Smooth muscle cell (in vitro differentiated cells): Measurements from ENCODE around the gene PLA2G2C. TPM values are rescaled to one million over a fixed set of nuclear protein-coding genes. Genes with fewer than 3 reads are reported as not detected.

Experiments
- DNase-seq: peaks from one replicate; lab custom pipeline; 2025; ENCODE audit not compliant: unreplicated experiment; lab: John Stamatoyannopoulos, UW
- H2AFZ ChIP-seq: fragments of 200-600 bp; sonication (generic); 2 replicates; pipeline ENCODE4 v1.6.0; 2016; ENCODE audit warnings: antibody characterized with exemption, low read depth, mild to moderate bottlenecking
- H3F3A ChIP-seq: fragments of 200-600 bp; sonication (generic); 2 replicates; pipeline ENCODE4 v1.6.0; 2017; ENCODE audit warnings: antibody characterized with exemption, low read depth
- H3K27ac ChIP-seq: fragments of 200-600 bp; sonication (generic); 2 replicates; pipeline ENCODE4 v1.5.1; 2016; ENCODE audit warnings: low read depth, mild to moderate bottlenecking
- H3K27me3 ChIP-seq: fragments of 200-600 bp; sonication (generic); 2 replicates; pipeline ENCODE4 v1.6.1; 2016; ENCODE audit warnings: low read depth, mild to moderate bottlenecking
- H3K36me3 ChIP-seq: fragments of 200-600 bp; sonication (generic); 2 replicates; pipeline ENCODE4 v1.5.1; 2016; ENCODE audit warnings: low read depth
- H3K4me1 ChIP-seq: fragments of 200-600 bp; sonication (generic); 2 replicates; pipeline ENCODE4 v1.5.1; 2016; ENCODE audit warnings: low read depth
- H3K4me2 ChIP-seq: fragments of 200-600 bp; sonication (generic); 2 replicates; pipeline ENCODE4 v1.6.0; 2016; ENCODE audit warnings: mild to moderate bottlenecking
- H3K4me3 ChIP-seq: fragments of 200-600 bp; sonication (generic); 2 replicates; pipeline ENCODE4 v1.5.1; 2016; ENCODE audit warnings: mild to moderate bottlenecking
- H3K79me2 ChIP-seq: fragments of 200-600 bp; sonication (generic); 2 replicates; pipeline ENCODE4 v1.6.0; 2016; ENCODE audit warnings: low read depth, mild to moderate bottlenecking
- H3K9ac ChIP-seq: fragments of 200-600 bp; sonication (generic); 2 replicates; pipeline ENCODE4 v1.6.0; 2016; ENCODE audit warnings: low read depth
- H3K9me3 ChIP-seq: fragments of 200-600 bp; sonication (generic); replicated peaks from 2 replicates; pipeline ENCODE4 v1.5.1; 2016; ENCODE audit warnings: low read depth
- H4K20me1 ChIP-seq: fragments of 200-600 bp; sonication (generic); 2 replicates; pipeline ENCODE4 v1.6.0; 2016; ENCODE audit warnings: low read depth
- CTCF ChIP-seq: fragments of 200-600 bp; sonication (generic); IDR thresholded peaks from 2 replicates; pipeline ENCODE4 v1.5.1; 2017; ENCODE audit warnings: borderline replicate concordance, mild to moderate bottlenecking, antibody characterized with exemption; ENCODE audit not compliant: insufficient read depth, poor library complexity, severe bottlenecking
- WGBS: methylation state at CpG from one replicate; pipeline ENCODE4 v1.1.7; 2016; ENCODE audit warnings: low lambda C conversion rate; 5-methylcytosine and 5-hydroxymethylcytosine counted together
- polyA plus RNA-seq: library from polyadenylated mRNA; unstranded; fragments of >200 nt; fragmentation: Nextera tagmentation; extraction: Ambion mirVana; gene quantifications from 2 replicates; pipeline ENCODE4 v1.2.1, GENCODE V29; 2016
- total RNA-seq: library from RNA; depleted of rRNA; stranded (reverse); fragments of >200 nt; gene quantifications from 2 replicates; pipeline ENCODE4 v1.2.3, GENCODE V29; 2014

The PLA2G2C gene
- total and polyA plus RNA-seq, 2 experiments from 2014 or later, result 0.09 TPM; not detected in 1

DNA sequence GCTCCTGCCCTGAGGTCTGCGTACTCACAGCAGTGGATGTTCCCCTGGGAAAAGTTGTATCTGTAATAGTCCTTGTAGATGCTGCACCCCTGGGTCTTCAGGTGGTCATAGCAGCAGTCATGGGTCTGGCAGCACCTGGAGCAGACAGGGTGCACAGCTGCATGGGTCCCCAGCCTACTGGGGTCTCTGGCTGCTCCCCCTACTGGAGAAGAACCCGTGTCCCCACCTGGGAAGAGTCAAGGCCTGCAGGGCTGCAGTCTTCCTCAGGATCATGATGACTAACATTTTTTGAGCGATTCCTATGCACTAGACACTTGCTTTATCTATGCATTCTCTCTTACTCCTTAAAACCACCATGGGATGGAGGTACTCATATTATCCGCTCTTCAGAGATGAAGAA, 70.8 kb downstream of the PLA2G2C start:
- H3K36me3 ChIP-seq, result no peaks in the 10 kb centered on the region
- no peaks in the 10 kb centered on the region for H3K27me3 ChIP-seq
- no peak overlapping the region for H3K4me3 ChIP-seq
- no peaks in the 10 kb centered on the region for H3F3A ChIP-seq
- H3K4me1 ChIP-seq, result no peaks in the 10 kb centered on the region
- no peaks in the 10 kb centered on the region for H4K20me1 ChIP-seq
- 92% methylated on average over 4 of the region's 4 CpGs for WGBS
- no peak overlapping the region for H3K9ac ChIP-seq
- H3K4me2 ChIP-seq, result no peak overlapping the region
- no peaks in the 10 kb centered on the region for H3K9me3 ChIP-seq
- no peak overlapping the region for H2AFZ ChIP-seq
- H3K27ac ChIP-seq, result no peak overlapping the region
- no peak for DNase-seq
- no peaks in the 10 kb centered on the region for H3K79me2 ChIP-seq
- TF ChIP-seq CTCF, result no peak

DNA sequence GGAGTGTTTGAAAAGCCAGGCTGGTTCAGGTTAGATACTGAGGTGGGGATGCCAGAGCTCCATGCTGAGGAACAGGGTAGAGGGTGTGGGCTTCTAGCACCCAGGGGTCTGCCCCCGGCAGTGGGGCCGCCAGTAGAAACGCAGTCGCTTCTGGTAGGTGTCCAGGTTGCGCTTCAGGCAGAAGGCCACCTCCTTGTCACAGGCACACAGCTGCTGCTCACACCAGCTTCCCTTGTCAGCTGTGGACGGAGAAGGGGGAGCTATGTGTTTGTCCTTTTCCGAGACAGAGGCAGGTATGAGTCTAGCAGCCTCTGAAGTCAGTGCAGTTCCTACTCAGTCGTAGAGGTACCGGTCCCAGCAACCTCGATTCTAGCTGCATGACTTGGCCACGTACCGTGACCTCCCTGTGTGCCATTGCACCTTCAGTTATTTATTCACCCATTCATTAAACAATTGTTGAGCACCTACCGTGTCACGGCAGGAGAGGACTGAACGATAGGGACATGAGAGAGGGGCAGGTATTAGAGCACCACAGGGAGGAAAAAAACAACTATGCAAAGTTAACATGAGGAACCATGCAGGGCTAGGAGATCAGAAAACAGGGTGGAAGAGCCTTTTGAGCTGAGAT, 72.2 kb downstream of the PLA2G2C start:
- H3K9me3 ChIP-seq, result no peaks in the 10 kb centered on the region
- no peaks in the 10 kb centered on the region for H3F3A ChIP-seq
- H4K20me1 ChIP-seq, result no peaks in the 10 kb centered on the region
- H3K4me2 ChIP-seq, result no peak overlapping the region
- no peak overlapping the region for H3K9ac ChIP-seq
- no peaks in the 10 kb centered on the region for H3K4me1 ChIP-seq
- no peaks in the 10 kb centered on the region for H3K36me3 ChIP-seq
- H2AFZ ChIP-seq, result no peak overlapping the region
- DNase-seq, result no peak
- no peak overlapping the region for H3K27ac ChIP-seq
- H3K79me2 ChIP-seq, result no peaks in the 10 kb centered on the region
- H3K27me3 ChIP-seq, result no peaks in the 10 kb centered on the region
- 92% methylated on average over 15 of the region's 15 CpGs for WGBS
- no peak overlapping the region for H3K4me3 ChIP-seq
- no peak for TF ChIP-seq CTCF

Other genes with a start within 250 kb of the PLA2G2C start
- 25.5 and 26.3 TPM in 2 replicates for gene PLA2G2A, start 206.9 kb downstream of the PLA2G2C start, total RNA-seq
- 102 and 163 TPM in 2 replicates for gene PLA2G2A, start 206.9 kb downstream of the PLA2G2C start, polyA plus RNA-seq
- 0.22 TPM in 2 replicates for gene PLA2G5, start 116.3 kb downstream of the PLA2G2C start, total RNA-seq
- 0.64 TPM in 1 of 2 replicates, not detected in the other for gene PLA2G5, start 116.3 kb downstream of the PLA2G2C start, polyA plus RNA-seq
- not detected in 2 replicates for gene PLA2G2D, start 67.0 kb downstream of the PLA2G2C start, total RNA-seq
- not detected in 2 replicates for gene PLA2G2D, start 67.0 kb downstream of the PLA2G2C start, polyA plus RNA-seq
- gene PLA2G2F, start 47.2 kb downstream of the PLA2G2C start, total RNA-seq, result 1.0 and 1.9 TPM in 2 replicates
- 0.69 and 0.81 TPM in 2 replicates for gene PLA2G2F, start 47.2 kb downstream of the PLA2G2C start, polyA plus RNA-seq
- 0.36 and 0.72 TPM in 2 replicates for gene UBXN10, start 422 bp downstream of the PLA2G2C start, total RNA-seq
- gene UBXN10, start 422 bp downstream of the PLA2G2C start, polyA plus RNA-seq, result 0.09 and 0.49 TPM in 2 replicates
- not detected in 2 replicates for gene VWA5B1, start 104.4 kb upstream of the PLA2G2C start, total RNA-seq
- not detected in 2 replicates for gene VWA5B1, start 104.4 kb upstream of the PLA2G2C start, polyA plus RNA-seq